ENCODE results near the gene CFAP206.
"Not testable (repeated sequence)": the region's sequence is repeated elsewhere in the genome, so short reads cannot be mapped to it uniquely, and the experiment has no call there.

CFAP206 gene

GRCh38 chr6:87420360-87420759 lies 12.6 kb downstream of the CFAP206 start:
- in situ Hi-C loops (cut with HindIII; ENCODE audit: low sequenced_read_pairs): no loop called here

- in situ Hi-C loops (cut with HindIII; ENCODE audit: low sequenced_read_pairs): no loop called here
These were observed 13.8 kb downstream of the CFAP206 start for GRCh38 chr6:87421576-87421975.

GRCh38 chr6:87426789-87427188 lies 19.0 kb downstream of the CFAP206 start:
- in situ Hi-C loops (cut with HindIII; ENCODE audit: low sequenced_read_pairs): no loop called here

- in situ Hi-C loops (cut with HindIII; ENCODE audit: low sequenced_read_pairs): no loop called here
These were observed 22.7 kb downstream of the CFAP206 start for GRCh38 chr6:87430499-87430898.

GRCh38 chr6:87431263-87431662 lies 23.5 kb downstream of the CFAP206 start:
- in situ Hi-C loops (cut with HindIII; ENCODE audit: low sequenced_read_pairs): no loop called here

GRCh38 chr6:87436435-87436834 lies 28.7 kb downstream of the CFAP206 start:
- in situ Hi-C loops (cut with HindIII; ENCODE audit: low sequenced_read_pairs): no loop called here

GRCh38 chr6:87441711-87442110 lies 33.9 kb downstream of the CFAP206 start:
- in situ Hi-C loops (cut with HindIII; ENCODE audit: low sequenced_read_pairs): no loop called here

GRCh38 chr6:87444362-87444761 lies 36.6 kb downstream of the CFAP206 start:
- in situ Hi-C loops (cut with HindIII; ENCODE audit: low sequenced_read_pairs): no loop called here

GRCh38 chr6:87465051-87465450 lies 57.3 kb downstream of the CFAP206 start:
- in situ Hi-C loops (cut with HindIII; ENCODE audit: low sequenced_read_pairs): loop anchor here (5.0 kb wide), 1 partner anchor 63 kb away; no protein-coding TSS in a partner anchor

- in situ Hi-C loops (cut with HindIII; ENCODE audit: low sequenced_read_pairs): no loop called here
These were observed 65.0 kb downstream of the CFAP206 start, which contains the start of gene SLC35A1 for GRCh38 chr6:87472525-87473418. TSS of gene SLC35A1 (plus strand) at chr6:87472974. CDS start at chr6:87473004, 30 bp downstream.

GRCh38 chr6:87473419-87473903 lies 65.7 kb downstream of the CFAP206 start:
- in situ Hi-C loops (cut with HindIII; ENCODE audit: low sequenced_read_pairs): no loop called here

GRCh38 chr6:87481931-87482330 lies 74.2 kb downstream of the CFAP206 start:
- in situ Hi-C loops (cut with HindIII; ENCODE audit: low sequenced_read_pairs): no loop called here

- in situ Hi-C loops (cut with HindIII; ENCODE audit: low sequenced_read_pairs): no loop called here
These were observed 74.6 kb downstream of the CFAP206 start for GRCh38 chr6:87482366-87482765.

GRCh38 chr6:87483929-87484328 lies 76.2 kb downstream of the CFAP206 start:
- in situ Hi-C loops (cut with HindIII; ENCODE audit: low sequenced_read_pairs): no loop called here

- in situ Hi-C loops (cut with HindIII; ENCODE audit: low sequenced_read_pairs): no loop called here
These were observed 76.7 kb downstream of the CFAP206 start for GRCh38 chr6:87484491-87484890.

- in situ Hi-C loops (cut with HindIII; ENCODE audit: low sequenced_read_pairs): no loop called here
These were observed 79.8 kb downstream of the CFAP206 start for GRCh38 chr6:87487555-87487954.

- in situ Hi-C loops (cut with HindIII; ENCODE audit: low sequenced_read_pairs): not testable (repeated sequence)
These were observed 81.6 kb downstream of the CFAP206 start for GRCh38 chr6:87489326-87489725.

GRCh38 chr6:87494761-87495422 lies 87.1 kb downstream of the CFAP206 start:
- in situ Hi-C loops (cut with HindIII; ENCODE audit: low sequenced_read_pairs): no loop called here

- in situ Hi-C loops (cut with HindIII; ENCODE audit: low sequenced_read_pairs): no loop called here
These were observed 90.3 kb downstream of the CFAP206 start for GRCh38 chr6:87498048-87498447.

GRCh38 chr6:87501809-87502572 lies 94.2 kb downstream of the CFAP206 start:
- in situ Hi-C loops (cut with HindIII; ENCODE audit: low sequenced_read_pairs): no loop called here

GRCh38 chr6:87504441-87504840 lies 96.7 kb downstream of the CFAP206 start:
- in situ Hi-C loops (cut with HindIII; ENCODE audit: low sequenced_read_pairs): no loop called here

All from endothelial cell of hepatic sinusoid (primary cell).